SU-DHL-6 (cell line): ENCODE results near the gene CCDC85C.

ENCODE experiments used
- H2AFZ ChIP-seq: fragments of 200-600 bp; sonication (generic); 2 replicates; pipeline ENCODE4 v1.6.1; 2014; ENCODE audit warnings: low read depth, mild to moderate bottlenecking, moderate library complexity, mixed read lengths, antibody characterized with exemption, low read length; ENCODE audit not compliant: severe bottlenecking
- H3F3A ChIP-seq: fragments of 200-600 bp; shearing (Covaris generic); 2 replicates; pipeline ENCODE4 v1.6.0; 2016; ENCODE audit warnings: antibody characterized with exemption, mild to moderate bottlenecking; ENCODE audit not compliant: insufficient read depth
- H3K27ac ChIP-seq: fragments of 200-600 bp; sonication (generic); 2 replicates; pipeline ENCODE4 v1.5.1; 2016; ENCODE audit warnings: low read depth, mild to moderate bottlenecking, low read length, moderate library complexity, mixed read lengths
- H3K27me3 ChIP-seq: fragments of 200-600 bp; sonication (generic), shearing (Covaris generic); 2 replicates; pipeline ENCODE4 v1.6.0; 2014; ENCODE audit warnings: mild to moderate bottlenecking, low read length
- H3K36me3 ChIP-seq: fragments of 200-600 bp; sonication (generic); 2 replicates; pipeline ENCODE4 v1.6.1; 2014; ENCODE audit warnings: mild to moderate bottlenecking, low read length, mixed read lengths
- H3K4me2 ChIP-seq: fragments of 300-600, 200-600 bp; shearing (Covaris generic), sonication (generic); 2 replicates; pipeline ENCODE4 v1.6.0; 2014; ENCODE audit warnings: low read length, low read depth, mild to moderate bottlenecking; ENCODE audit not compliant: poor library complexity, severe bottlenecking
- H3K4me3 ChIP-seq: fragments of 200-600 bp; sonication (generic); 2 replicates; pipeline ENCODE4 v1.5.1; 2014; ENCODE audit warnings: antibody characterized with exemption, low read length, mild to moderate bottlenecking, mixed read lengths; ENCODE audit not compliant: insufficient read depth, poor library complexity, severe bottlenecking
- H3K79me2 ChIP-seq: fragments of 200-600 bp; sonication (generic); 2 replicates; pipeline ENCODE4 v1.6.1; 2014; ENCODE audit warnings: mild to moderate bottlenecking, low read length, moderate library complexity; ENCODE audit not compliant: insufficient read depth
- H3K9ac ChIP-seq: fragments of 200-600 bp; sonication (generic); 2 replicates; pipeline ENCODE4 v1.7.0; 2014; ENCODE audit warnings: mild to moderate bottlenecking, low read length
- H3K9me2 ChIP-seq: fragments of 200-600 bp; sonication (generic); replicated peaks from 2 replicates; pipeline ENCODE4 v1.6.1; 2014; ENCODE audit warnings: low read length; ENCODE audit not compliant: insufficient read depth
- H3K9me3 ChIP-seq: fragments of 200-600 bp; sonication (generic); 2 replicates; pipeline ENCODE4 v1.6.1; 2014; ENCODE audit warnings: low read length, mixed read lengths; ENCODE audit not compliant: insufficient read depth
- H4K20me1 ChIP-seq: fragments of 200-600 bp; sonication (generic); 2 replicates; pipeline ENCODE4 v1.6.1; 2014; ENCODE audit warnings: low read depth, mild to moderate bottlenecking, antibody characterized with exemption, low read length, moderate library complexity, mixed read lengths
- CTCF ChIP-seq: fragments of 200-600 bp; sonication (generic); IDR thresholded peaks from one replicate; pipeline ENCODE4 v1.5.1; 2017; ENCODE audit warnings: antibody characterized with exemption, mild to moderate bottlenecking, low read length, moderate library complexity; ENCODE audit not compliant: insufficient read depth, poor library complexity, severe bottlenecking
- EZH2phosphoT487 ChIP-seq: fragments of 200-600 bp; sonication (generic), shearing (Covaris generic); conservative IDR thresholded peaks from 2 replicates; pipeline ENCODE4 v1.6.1; 2018; ENCODE audit warnings: mild to moderate bottlenecking, antibody characterized with exemption, low read length, moderate library complexity, mixed read lengths

CCDC85C gene

GRCh38 chr14:99511421-99512109, 92.4 kb downstream of the CCDC85C start:
- Histone ChIP-seq H3K4me3 (no peak overlapping the region), H3K9ac (no peak overlapping the region), H3K27ac (no peak overlapping the region), H2AFZ (no peak overlapping the region), H3F3A (no peaks in the 10 kb centered on the region), H3K9me2 (no peaks in the 10 kb centered on the region), H3K4me2 (no peak overlapping the region), H3K36me3 (no peaks in the 10 kb centered on the region), H4K20me1 (no peaks in the 10 kb centered on the region), H3K79me2 (no peaks in the 10 kb centered on the region), H3K9me3 (no peaks in the 10 kb centered on the region), H3K27me3 (no peaks in the 10 kb centered on the region)
- no peak for TF ChIP-seq CTCF
- no peak for TF ChIP-seq EZH2phosphoT487

- Histone ChIP-seq H3K4me2 (no peak overlapping the region), H3K27ac (no peak overlapping the region), H3K36me3 (no peaks in the 10 kb centered on the region)
Observed at GRCh38 chr14:99510556-99511139, 93.4 kb downstream of the CCDC85C start.

GRCh38 chr14:99509871-99510555, 94.0 kb downstream of the CCDC85C start:
- Histone ChIP-seq H3K27me3 (no peaks in the 10 kb centered on the region), H3K9me2 (no peaks in the 10 kb centered on the region), H3K4me2 (no peak overlapping the region), H3K9me3 (no peaks in the 10 kb centered on the region), H3K36me3 (no peaks in the 10 kb centered on the region), H3K79me2 (no peaks in the 10 kb centered on the region), H4K20me1 (no peaks in the 10 kb centered on the region), H3K9ac (no peak overlapping the region), H3F3A (no peaks in the 10 kb centered on the region), H3K27ac (no peak overlapping the region), H2AFZ (no peak overlapping the region), H3K4me3 (no peak overlapping the region)
- TF ChIP-seq CTCF (no peak), EZH2phosphoT487 (no peak)

More at GRCh38 chr14:99510556-99511139, 93.4 kb downstream of the CCDC85C start:
- no peak for TF ChIP-seq EZH2phosphoT487
- H2AFZ ChIP-seq: no peak overlapping the region
- H3K79me2 ChIP-seq: no peaks in the 10 kb centered on the region
- H3K4me3 ChIP-seq: no peak overlapping the region
- H4K20me1 ChIP-seq: no peaks in the 10 kb centered on the region
- no peak overlapping the region for H3K9ac ChIP-seq
- H3K9me3 ChIP-seq: no peaks in the 10 kb centered on the region
- no peaks in the 10 kb centered on the region for H3F3A ChIP-seq
- H3K27me3 ChIP-seq: no peaks in the 10 kb centered on the region
- H3K9me2 ChIP-seq: no peaks in the 10 kb centered on the region
